KMS-11 (cell line): ENCODE data around the gene NUFIP1.

Source experiments
- H2AFZ ChIP-seq: fragments of 200-600 bp; sonication (generic); 2 replicates; pipeline ENCODE4 v1.6.1; 2016; ENCODE audit warnings: antibody characterized with exemption, mixed run types, low read depth
- H3K27ac ChIP-seq: fragments of 200-600 bp; sonication (generic); 2 replicates; pipeline ENCODE4 v1.6.1; 2016; ENCODE audit warnings: mild to moderate bottlenecking, mixed run types
- H3K27me3 ChIP-seq: fragments of 200-600 bp; sonication (generic); 2 replicates; pipeline ENCODE4 v1.6.1; 2017; ENCODE audit warnings: mild to moderate bottlenecking, low read depth, mixed run types, moderate library complexity; ENCODE audit not compliant: insufficient read depth
- H3K36me3 ChIP-seq: fragments of 200-600 bp; sonication (generic); 2 replicates; pipeline ENCODE4 v1.6.1; 2017; ENCODE audit warnings: mild to moderate bottlenecking, mixed run types; ENCODE audit not compliant: insufficient read depth
- H3K4me1 ChIP-seq: fragments of 200-600 bp; sonication (generic); 2 replicates; pipeline ENCODE4 v1.6.1; 2016; ENCODE audit warnings: mild to moderate bottlenecking, low read depth, mixed run types; ENCODE audit not compliant: poor library complexity, severe bottlenecking
- H3K4me2 ChIP-seq: fragments of 200-600 bp; sonication (generic); 2 replicates; pipeline ENCODE4 v1.7.0; 2016; ENCODE audit warnings: mild to moderate bottlenecking, mixed run types
- H3K4me3 ChIP-seq: fragments of 200-600 bp; sonication (generic); IDR thresholded peaks from 2 replicates; pipeline ENCODE4 v1.6.1; 2017; ENCODE audit warnings: low read depth, low read length, mixed read lengths; ENCODE audit not compliant: insufficient read depth
- H3K79me2 ChIP-seq: fragments of 200-600 bp; sonication (generic); 2 replicates; pipeline ENCODE4 v1.6.1; 2016; ENCODE audit warnings: low read depth, mixed run types; ENCODE audit not compliant: insufficient read depth
- H3K9ac ChIP-seq: fragments of 200-600 bp; sonication (generic); 2 replicates; pipeline ENCODE4 v1.6.1; 2016; ENCODE audit warnings: mild to moderate bottlenecking, mixed run types
- H4K20me1 ChIP-seq: fragments of 200-600 bp; sonication (generic); 2 replicates; pipeline ENCODE4 v1.6.1; 2016; ENCODE audit warnings: mild to moderate bottlenecking, mixed run types; ENCODE audit not compliant: insufficient read depth
- CTCF ChIP-seq: fragments of 200-600 bp; sonication (generic); conservative IDR thresholded peaks from 2 replicates; pipeline ENCODE4 v1.6.1; 2017; ENCODE audit warnings: low read depth, mild to moderate bottlenecking, antibody characterized with exemption, low read length, moderate library complexity, mixed read lengths

Gene NUFIP1

GRCh38 chr13:44921931-44922758 lies 67.1 kb downstream of the NUFIP1 start:
- Histone ChIP-seq H3K27ac (no peak overlapping the region), H3K9ac (no peak overlapping the region), H3K4me2 (no peak overlapping the region), H3K36me3 (no peaks in the 10 kb centered on the region), H4K20me1 (no peaks in the 10 kb centered on the region), H3K79me2 (no peaks in the 10 kb centered on the region), H2AFZ (no peak overlapping the region), H3K4me1 (no peaks in the 10 kb centered on the region), H3K27me3 (no peaks in the 10 kb centered on the region), H3K4me3 (no peak overlapping the region)
- TF ChIP-seq CTCF = no peak

DNA sequence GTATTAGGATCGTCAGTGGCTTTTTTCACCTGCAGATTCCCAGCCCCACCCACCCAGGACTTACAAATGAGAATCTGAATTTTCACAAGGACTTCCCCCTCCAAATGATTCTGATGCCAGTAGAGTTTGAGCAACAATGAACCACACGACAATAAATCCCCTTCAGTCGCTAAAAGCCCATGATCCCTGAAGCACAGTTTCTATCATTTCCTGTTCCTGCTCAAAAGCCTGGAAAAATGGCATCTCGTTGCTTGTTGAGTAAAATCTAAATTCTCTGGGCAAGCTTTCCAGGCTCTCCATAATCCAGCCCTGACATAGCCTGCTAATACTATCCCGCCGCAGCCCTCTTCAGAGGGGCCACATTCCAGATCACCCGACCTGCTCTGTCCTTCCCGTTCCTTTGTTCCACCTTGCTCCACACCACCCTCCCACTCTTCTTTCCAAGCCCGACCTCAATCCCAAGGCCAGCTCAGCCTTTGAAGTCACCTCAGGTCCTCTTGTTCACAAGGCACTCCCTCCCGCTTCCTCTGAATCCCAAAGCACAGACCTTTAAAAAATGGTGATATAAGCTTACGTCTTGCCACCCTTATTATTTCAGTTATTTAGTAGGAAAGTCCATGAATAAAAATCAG lies 67.9 kb downstream of the NUFIP1 start:
- no peak overlapping the region for H3K9ac ChIP-seq
- no peak for TF ChIP-seq CTCF
- H3K4me1 ChIP-seq = no peaks in the 10 kb centered on the region
- H4K20me1 ChIP-seq = no peaks in the 10 kb centered on the region
- no peak overlapping the region for H2AFZ ChIP-seq
- no peaks in the 10 kb centered on the region for H3K27me3 ChIP-seq
- no peak overlapping the region for H3K27ac ChIP-seq
- H3K36me3 ChIP-seq = no peaks in the 10 kb centered on the region
- no peak overlapping the region for H3K4me2 ChIP-seq
- H3K4me3 ChIP-seq = no peak overlapping the region
- H3K79me2 ChIP-seq = no peaks in the 10 kb centered on the region

DNA sequence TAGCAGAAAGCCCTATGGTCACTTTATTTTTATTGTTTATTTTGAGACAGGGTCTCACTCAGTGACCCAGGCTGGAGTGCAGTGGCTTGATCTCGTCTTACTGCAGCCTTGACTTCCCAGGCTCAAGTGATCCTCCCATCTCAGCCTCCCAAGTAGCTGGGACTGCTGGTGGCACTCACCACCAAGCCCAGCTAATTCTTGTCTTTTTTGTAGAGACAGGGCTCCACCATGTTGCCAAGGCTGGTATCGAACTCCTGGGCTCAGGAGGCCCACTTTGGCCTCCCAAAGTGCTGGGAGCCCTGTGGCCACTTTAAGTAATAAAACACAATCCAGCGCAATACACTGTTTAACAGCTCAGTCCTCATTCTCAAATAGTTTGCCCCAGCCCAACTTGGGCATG lies 69.3 kb downstream of the NUFIP1 start:
- Histone ChIP-seq H3K4me3 (no peak overlapping the region), H3K27me3 (no peaks in the 10 kb centered on the region), H3K9ac (no peak overlapping the region), H3K79me2 (no peaks in the 10 kb centered on the region), H3K27ac (no peak overlapping the region), H4K20me1 (no peaks in the 10 kb centered on the region), H3K4me1 (no peaks in the 10 kb centered on the region), H3K36me3 (no peaks in the 10 kb centered on the region), H2AFZ (no peak overlapping the region), H3K4me2 (no peak overlapping the region)
- no peak for TF ChIP-seq CTCF

DNA sequence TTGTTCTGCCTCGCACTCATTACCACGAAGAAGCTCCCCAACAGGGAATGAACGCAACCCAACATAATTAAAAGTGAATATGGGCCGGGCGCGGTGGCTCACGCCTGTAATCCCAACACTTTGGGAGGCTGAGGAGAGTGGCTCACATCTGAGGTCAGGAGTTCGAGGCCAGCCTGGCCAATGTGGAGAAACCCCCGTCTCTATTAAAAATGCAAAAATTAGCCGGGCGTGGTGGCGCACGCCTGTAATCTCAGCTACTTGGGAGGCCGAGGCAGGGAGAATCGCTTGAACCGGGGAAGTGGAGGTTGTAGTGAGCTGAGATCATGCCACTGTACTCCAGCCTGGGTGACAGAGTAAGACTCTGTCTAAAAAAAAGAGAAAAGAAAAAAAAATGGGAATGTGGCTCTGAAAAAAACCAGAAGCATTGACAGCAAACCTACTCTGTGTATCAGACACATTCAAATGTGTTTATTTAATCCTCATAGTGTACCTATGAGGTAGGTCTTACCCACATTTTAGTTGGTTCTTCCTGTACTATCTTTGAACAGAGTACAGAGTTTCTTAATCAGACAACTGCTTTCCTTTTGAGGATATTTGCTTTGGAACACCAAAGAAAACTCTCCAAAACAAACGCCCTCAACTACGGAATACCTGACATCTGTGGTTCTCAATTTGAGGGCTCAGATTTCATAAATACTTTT lies 70.0 kb downstream of the NUFIP1 start:
- no peak overlapping the region for H3K4me3 ChIP-seq
- peak overlapping the region; percentile 91 for H2AFZ ChIP-seq
- H3K36me3 ChIP-seq = no peaks in the 10 kb centered on the region
- no peaks in the 10 kb centered on the region for H3K27me3 ChIP-seq
- H3K79me2 ChIP-seq = no peaks in the 10 kb centered on the region
- H3K9ac ChIP-seq = peak overlapping the region; percentile 74; the same call in 1 of the 2 replicates
- H3K27ac ChIP-seq = peak overlapping the region; percentile 87
- H3K4me2 ChIP-seq = peak overlapping the region; percentile 67
- H3K4me1 ChIP-seq = no peaks in the 10 kb centered on the region
- no peak for TF ChIP-seq CTCF
- no peaks in the 10 kb centered on the region for H4K20me1 ChIP-seq
